ENCODE measurements around the gene METTL5.
A peak's percentile ranks its signal among the peaks of the same experiment; 100 is the strongest.

METTL5 gene

GRCh38 chr2:169767243-169767888 lies 57.3 kb downstream of the METTL5 start:
- H3K4me1 ChIP-seq (ENCODE audit: low read depth, poor library complexity, severe bottlenecking), result peaks cover 16% of the 10 kb centered on the region
- H3K27me3 ChIP-seq (ENCODE audit: insufficient read depth, low read depth), result no peaks in the 10 kb centered on the region
- H3K36me3 ChIP-seq (ENCODE audit: insufficient read depth), result no peaks in the 10 kb centered on the region
- H3K9ac ChIP-seq, result no peak overlapping the region
- no peak overlapping the region for H3K4me3 ChIP-seq (IDR thresholded peaks at IDR 0.05; ENCODE audit: insufficient read depth, low read depth, low read length)
- no peak overlapping the region for H3K27ac ChIP-seq
- H3K4me2 ChIP-seq, result no peak overlapping the region
- no peak overlapping the region for H2AFZ ChIP-seq (ENCODE audit: low read depth)
- no peaks in the 10 kb centered on the region for H3K79me2 ChIP-seq (ENCODE audit: insufficient read depth, low read depth)
- TF ChIP-seq CTCF (conservative IDR thresholded peaks at IDR 0.05; ENCODE audit: low read depth, low read length), result peak; percentile 76
- no peaks in the 10 kb centered on the region for H4K20me1 ChIP-seq (ENCODE audit: insufficient read depth)

GRCh38 chr2:169765523-169765922 lies 59.2 kb downstream of the METTL5 start:
- Histone ChIP-seq H3K4me3 (IDR thresholded peaks at IDR 0.05; ENCODE audit: insufficient read depth, low read depth, low read length) (no peak overlapping the region), H3K36me3 (ENCODE audit: insufficient read depth) (no peaks in the 10 kb centered on the region), H4K20me1 (ENCODE audit: insufficient read depth) (no peaks in the 10 kb centered on the region), H3K4me1 (ENCODE audit: low read depth, poor library complexity, severe bottlenecking) (peaks cover 16% of the 10 kb centered on the region), H3K27me3 (ENCODE audit: insufficient read depth, low read depth) (no peaks in the 10 kb centered on the region), H2AFZ (ENCODE audit: low read depth) (no peak overlapping the region), H3K79me2 (ENCODE audit: insufficient read depth, low read depth) (no peaks in the 10 kb centered on the region), H3K27ac (no peak overlapping the region), H3K4me2 (no peak overlapping the region; the same call in 1 of the 2 replicates), H3K9ac (no peak overlapping the region)
- no peak for TF ChIP-seq CTCF (conservative IDR thresholded peaks at IDR 0.05; ENCODE audit: low read depth, low read length)

GRCh38 chr2:169761970-169762292 lies 62.8 kb downstream of the METTL5 start:
- no peak for TF ChIP-seq CTCF (conservative IDR thresholded peaks at IDR 0.05; ENCODE audit: low read depth, low read length)
- Histone ChIP-seq H3K4me3 (IDR thresholded peaks at IDR 0.05; ENCODE audit: insufficient read depth, low read depth, low read length) (no peak overlapping the region), H2AFZ (ENCODE audit: low read depth) (no peak overlapping the region), H3K4me1 (ENCODE audit: low read depth, poor library complexity, severe bottlenecking) (peaks cover 16% of the 10 kb centered on the region), H3K36me3 (ENCODE audit: insufficient read depth) (no peaks in the 10 kb centered on the region), H3K27me3 (ENCODE audit: insufficient read depth, low read depth) (no peaks in the 10 kb centered on the region), H3K4me2 (no peak overlapping the region), H4K20me1 (ENCODE audit: insufficient read depth) (no peaks in the 10 kb centered on the region), H3K79me2 (ENCODE audit: insufficient read depth, low read depth) (no peaks in the 10 kb centered on the region), H3K27ac (no peak overlapping the region), H3K9ac (no peak overlapping the region)

Data from KMS-11 (cell line).